Suprapubic skin (tissue), 4 donors: ENCODE measurements around the gene ACO2.
"Not testable (repeated sequence)": the region's sequence is repeated elsewhere in the genome, so short reads cannot be mapped to it uniquely, and the experiment has no call there.

Source experiments
- EP300 ChIP-seq: sonication (generic); formaldehyde crosslinking; IDR thresholded peaks from one replicate; pipeline ENCODE4 v1.6.1; 2017; ENCODE audit warnings: antibody characterized with exemption
- POLR2AphosphoS5 ChIP-seq, 3 donors: sonication (generic); formaldehyde crosslinking; IDR thresholded peaks; one replicate each; pipeline ENCODE4 v1.6.1; 2017; ENCODE audit warnings: antibody characterized with exemption in 3 of 3

DNA sequence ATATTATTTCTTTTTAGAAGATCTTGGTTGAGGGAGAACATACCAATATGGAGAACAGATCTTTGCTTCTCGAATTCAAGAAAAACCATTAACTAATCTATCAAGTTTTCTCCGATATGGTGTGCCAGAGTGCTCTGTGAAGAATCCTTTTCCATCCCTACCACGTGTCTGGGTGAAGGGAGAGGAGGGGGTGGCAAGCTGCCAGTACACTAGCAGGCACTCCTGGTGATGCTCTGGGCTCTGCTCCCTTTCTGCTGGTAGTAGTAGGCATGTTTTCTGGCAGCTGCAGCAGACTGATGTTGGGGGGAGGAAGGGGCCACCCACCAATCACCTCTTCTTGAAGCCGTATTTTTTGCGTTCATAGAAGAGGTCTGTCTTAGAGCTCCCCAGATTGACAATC is 8.8 kb upstream of the ACO2 start:
- TF ChIP-seq EP300; POLR2AphosphoS5 (IDR thresholded peaks at IDR 0.05): not testable (repeated sequence)
